A549 (cell line): ENCODE results near the gene TNS1. TPM values are rescaled to one million over a fixed set of nuclear protein-coding genes. Genes with fewer than 3 reads are reported as not detected.

Source experiments
- ATAC-seq, 2 experiments: fragments of 200-7000 bp in 1 of 2; fragments of >200 bp in 1 of 2; cut with Nextera tagmentation in 1 of 2; cut with Tn5 transposase in 1 of 2; 3 replicates each; pipeline versions ENCODE4 v1.8.0 to v1.9.1; 2018 to 2020; ENCODE audit warnings: mild to moderate bottlenecking in 1 of 2, moderate library complexity in 1 of 2
- CTCF ChIA-PET: fragments of 300-600 bp; sonication (Branson Sonifier 250); formaldehyde crosslinking; extraction: SDS; loops from one replicate; lab custom pipeline; 2021; ENCODE audit warnings: antibody characterized with exemption, inconsistent platforms; lab: Yijun Ruan, JAX
- POLR2A ChIA-PET: fragments of 350-600 bp; formaldehyde crosslinking; extraction: SDS; loops from one replicate; lab custom pipeline; 2021; ENCODE audit warnings: antibody characterized with exemption, inconsistent platforms; lab: Yijun Ruan, JAX
- DNase-seq, 2 experiments: peaks; one replicate each; pipeline versions ENCODE4 v3.0.0 to v3.0.0-alpha.2; 2011 to 2016; ENCODE audit warnings: low read depth in 1 of 2, low spot score in 1 of 2
- FAIRE-seq: peaks from 2 replicates; lab custom pipeline; 2011; peaks lifted over from hg19 to GRCh38; lab: Jason Lieb, UNC
- H3K27ac ChIP-seq, 2 experiments: fragments of >200 bp; sonication (Bioruptor Twin); formaldehyde crosslinking; 3 replicates each; pipeline ENCODE4 v1.5.1; 2016 to 2017
- H3K4me1 ChIP-seq: fragments of >200 bp; sonication (Bioruptor Twin); formaldehyde crosslinking; 3 replicates; pipeline ENCODE4 v1.6.1; 2016
- H3K4me2 ChIP-seq: fragments of >200 bp; sonication (Bioruptor Twin); formaldehyde crosslinking; 3 replicates; pipeline ENCODE4 v1.6.1; 2016
- H3K4me3 ChIP-seq: fragments of >200 bp; sonication (Bioruptor Twin); formaldehyde crosslinking; 3 replicates; pipeline ENCODE4 v1.5.1; 2016
- H3K9me3 ChIP-seq: fragments of >200 bp; sonication (Bioruptor Twin); formaldehyde crosslinking; 3 replicates; pipeline ENCODE4 v1.6.1; 2016
- BHLHE40 ChIP-seq: IDR thresholded peaks from 2 replicates; pipeline ENCODE4 v1.6.1; 2012; ENCODE audit warnings: low read depth, low read length, inconsistent platforms
- CEBPB ChIP-seq, 2 experiments: fragments of >200 bp in 1 of 2; sonication (Bioruptor Twin) in 1 of 2; formaldehyde crosslinking in 1 of 2; IDR thresholded peaks; 2 replicates each; pipeline ENCODE4 v1.6.1; 2012 to 2016
- CHD4 ChIP-seq: fragments of 200-600 bp; sonication (generic); IDR thresholded peaks from 2 replicates; pipeline ENCODE4 v1.6.1; 2016; ENCODE audit warnings: antibody characterized with exemption, mild to moderate bottlenecking, borderline replicate concordance
- EHF ChIP-seq: fragments of 250-450 bp; sonication (Bioruptor Pico); IDR thresholded peaks from 2 replicates; pipeline ENCODE4 v1.5.0; 2020; ENCODE audit warnings: mild to moderate bottlenecking
- EHMT2 ChIP-seq: fragments of 200-600 bp; sonication (generic); IDR thresholded peaks from 2 replicates; pipeline ENCODE4 v1.6.1; 2016; ENCODE audit warnings: antibody characterized with exemption, low read depth, mild to moderate bottlenecking, moderate library complexity
- EP300 ChIP-seq, 2 experiments: fragments of >200 bp; sonication (Bioruptor Twin); formaldehyde crosslinking; IDR thresholded peaks; 2 replicates in 1 of 2; 3 replicates in 1 of 2; pipeline ENCODE4 v1.6.1; 2016 to 2017
- FOSB ChIP-seq: fragments of 250-450 bp; sonication (Bioruptor Pico); IDR thresholded peaks from 2 replicates; pipeline ENCODE4 v1.5.0; 2020; ENCODE audit warnings: mild to moderate bottlenecking, moderate library complexity
- FOSL2 ChIP-seq, 2 experiments: fragments of 450-650 bp in 1 of 2; fragments of >200 bp in 1 of 2; sonication (Bioruptor Twin) in 1 of 2; formaldehyde crosslinking; IDR thresholded peaks; 2 replicates each; pipeline versions ENCODE4 v1.5.0 to v1.6.1; 2016 to 2020; ENCODE audit warnings: mild to moderate bottlenecking in 1 of 2, moderate library complexity in 1 of 2
- HEYL ChIP-seq: fragments of 250-450 bp; sonication (Bioruptor Pico); IDR thresholded peaks from 2 replicates; pipeline ENCODE4 v1.8.0; 2021; ENCODE audit warnings: mild to moderate bottlenecking, moderate library complexity
- HOXA7 ChIP-seq: fragments of 250-450 bp; sonication (Bioruptor Pico); IDR thresholded peaks from 2 replicates; pipeline ENCODE4 v1.5.0; 2020; ENCODE audit warnings: mild to moderate bottlenecking, moderate library complexity
- JUNB ChIP-seq: fragments of >200 bp; sonication (Bioruptor Twin); formaldehyde crosslinking; IDR thresholded peaks from 2 replicates; pipeline ENCODE4 v1.6.1; 2016
- KDM5A ChIP-seq: fragments of 200-600 bp; sonication (generic); IDR thresholded peaks from 2 replicates; pipeline ENCODE4 v1.6.1; 2016; ENCODE audit warnings: antibody characterized with exemption, mild to moderate bottlenecking
- MYC ChIP-seq: IDR thresholded peaks from 2 replicates; pipeline ENCODE4 v1.6.1; 2012; ENCODE audit warnings: mild to moderate bottlenecking, inconsistent platforms, low read length, improper control_type of control experiment, borderline replicate concordance
- NFE2L2 ChIP-seq: fragments of 150-350 bp; conservative IDR thresholded peaks from 2 replicates; pipeline ENCODE4 v1.6.1; 2014; ENCODE audit warnings: low read length
- NPAS2 ChIP-seq: fragments of 250-450 bp; sonication (Bioruptor Pico); IDR thresholded peaks from 2 replicates; pipeline ENCODE4 v1.8.0; 2022; ENCODE audit warnings: mild to moderate bottlenecking, moderate library complexity, borderline replicate concordance
- NR3C1 ChIP-seq: fragments of >200 bp; sonication (Bioruptor Twin); formaldehyde crosslinking; IDR thresholded peaks from 3 replicates; pipeline ENCODE4 v1.6.1; 2017
- POLR2AphosphoS2 ChIP-seq: conservative IDR thresholded peaks from 2 replicates; pipeline ENCODE4 v1.6.1; 2012; ENCODE audit warnings: low read length, improper control_type of control experiment, inconsistent platforms
- RFX5 ChIP-seq: fragments of 450-650 bp; IDR thresholded peaks from 2 replicates; pipeline ENCODE4 v1.7.1; 2014; ENCODE audit warnings: antibody characterized with exemption, mild to moderate bottlenecking, moderate library complexity
- SREBF2 ChIP-seq: fragments of 450-650 bp; IDR thresholded peaks from 2 replicates; pipeline ENCODE4 v1.6.1; 2014; ENCODE audit warnings: mild to moderate bottlenecking, moderate library complexity
- WGBS: methylation state at CpG from one replicate; pipeline ENCODE4 v1.1.6; 2017; ENCODE audit errors: missing lambda C conversion rate; 5-methylcytosine and 5-hydroxymethylcytosine counted together
- polyA plus RNA-seq, 4 experiments: library from polyadenylated mRNA; depleted of rRNA in 3 of 4; stranded (reverse); fragments of >200 nt; fragmentation: RNase III in 1 of 4; extraction: RNeasy Plus Mini Kit Qiagen cat#74134 plus additional on column Dnase treatment in 1 of 4; gene quantifications; 2 replicates in 3 of 4; 3 replicates in 1 of 4; pipeline ENCODE4 v1.2.3, GENCODE V29; 2011 to 2017
- TF ChIP-seq, protein P1 (sequence below): fragments of >200 bp; sonication (Bioruptor Twin); formaldehyde crosslinking; IDR thresholded peaks from 2 replicates; pipeline ENCODE4 v1.6.1; 2016
- TF ChIP-seq, protein P2 (sequence below): IDR thresholded peaks from 2 replicates; pipeline ENCODE4 v1.6.1; 2012
- TF ChIP-seq, protein P3 (sequence below): IDR thresholded peaks from 2 replicates; pipeline ENCODE4 v1.6.1; 2012
- TF ChIP-seq, protein P4 (sequence below): fragments of >200 bp; sonication (Bioruptor Twin); formaldehyde crosslinking; IDR thresholded peaks from 3 replicates; pipeline ENCODE4 v1.6.1; 2016

The TNS1 gene
- polyA plus RNA-seq, 2 of the 4 experiments (the other 2 are of a cell fraction) = 4.9 to 10.6 TPM

DNA sequence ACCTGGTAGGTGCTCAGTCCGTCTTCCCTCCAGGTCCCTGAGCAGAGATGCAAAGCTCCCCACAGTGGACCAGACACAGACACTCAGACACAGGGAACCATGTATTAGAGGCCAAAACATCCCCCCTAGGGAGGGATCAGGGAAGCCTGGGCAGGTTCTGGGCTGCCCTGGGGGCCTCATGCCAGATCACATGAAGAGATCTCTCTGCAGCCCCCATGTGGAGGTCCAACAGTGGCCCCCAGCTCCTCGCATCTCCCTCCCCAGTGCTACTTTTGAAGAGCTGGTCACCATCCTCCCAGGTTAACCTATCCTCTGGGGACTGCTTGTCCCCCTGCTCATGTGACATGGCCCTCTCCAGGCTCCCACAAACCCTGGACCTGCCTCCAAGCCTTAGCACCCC, 10.5 kb upstream of the TNS1 start:
- no peaks in the 10 kb centered on the region for H3K9me3 ChIP-seq
- H3K4me3 ChIP-seq = no peak overlapping the region
- ChIA-PET POLR2A (no interaction called here), CTCF (interaction anchor here (1.2 to 3.2 kb wide), 7 partner anchors 19 to 228 kb away, joined by 3 to 18 read pairs (median 5); no protein-coding TSS in a partner anchor)
- 68% methylated on average over 2 of the region's 2 CpGs for WGBS
- H3K4me2 ChIP-seq = no peak overlapping the region
- ATAC-seq (no peak), DNase-seq (no peak), FAIRE-seq (no peak)
- TF ChIP-seq CEBPB (IDR thresholded peaks at IDR 0.05) (no peak), MYC (no peak), CHD4 (no peak), JUNB (no peak), EP300 (IDR thresholded peaks at IDR 0.05) (no peak), EHF (CRISPR knock-in tag) (no peak), HEYL (CRISPR knock-in tag) (no peak), BHLHE40 (no peak), EHMT2 (no peak), KDM5A (no peak), NR3C1 (no peak)
- TF ChIP-seq, protein P1, sequence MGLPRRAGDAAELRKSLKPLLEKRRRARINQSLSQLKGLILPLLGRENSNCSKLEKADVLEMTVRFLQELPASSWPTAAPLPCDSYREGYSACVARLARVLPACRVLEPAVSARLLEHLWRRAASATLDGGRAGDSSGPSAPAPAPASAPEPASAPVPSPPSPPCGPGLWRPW = no peak
- H3K27ac ChIP-seq = no peak overlapping the region
- peaks cover 12% of the 10 kb centered on the region; the same call in 1 of the 3 replicates for H3K4me1 ChIP-seq

DNA sequence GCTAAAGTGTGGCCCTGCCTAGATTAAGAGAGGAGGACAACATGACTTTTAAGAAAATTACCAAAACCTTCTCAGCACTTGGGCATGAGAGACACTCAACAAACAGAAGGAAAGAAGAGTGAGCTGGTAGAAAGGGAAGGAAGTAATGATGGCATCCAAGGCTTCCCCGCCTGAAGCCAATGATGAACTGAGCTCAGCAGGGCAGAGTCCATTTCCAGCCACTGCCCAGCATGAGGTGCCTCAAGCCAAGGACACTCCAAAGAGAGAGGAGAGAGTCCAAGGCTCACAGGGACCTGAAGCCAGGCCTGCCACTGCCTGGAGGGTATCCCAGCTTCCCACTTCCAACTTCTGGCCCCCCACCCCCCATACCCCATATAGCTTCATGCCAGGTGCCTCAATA, 9.5 kb upstream of the TNS1 start:
- H3K4me1 ChIP-seq = peaks cover 14% of the 10 kb centered on the region
- H3K4me3 ChIP-seq = no peak overlapping the region
- no peak overlapping the region for H3K27ac ChIP-seq
- no peaks in the 10 kb centered on the region for H3K9me3 ChIP-seq
- 71% methylated on average over 1 of the region's 1 CpG for WGBS
- no peak for TF ChIP-seq POLR2AphosphoS2
- no peak for TF ChIP-seq SREBF2
- TF ChIP-seq, protein P1 = no peak
- TF ChIP-seq, protein P2, sequence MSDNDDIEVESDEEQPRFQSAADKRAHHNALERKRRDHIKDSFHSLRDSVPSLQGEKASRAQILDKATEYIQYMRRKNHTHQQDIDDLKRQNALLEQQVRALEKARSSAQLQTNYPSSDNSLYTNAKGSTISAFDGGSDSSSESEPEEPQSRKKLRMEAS = no peak
- TF ChIP-seq RFX5 = no peak
- TF ChIP-seq, protein P3, sequence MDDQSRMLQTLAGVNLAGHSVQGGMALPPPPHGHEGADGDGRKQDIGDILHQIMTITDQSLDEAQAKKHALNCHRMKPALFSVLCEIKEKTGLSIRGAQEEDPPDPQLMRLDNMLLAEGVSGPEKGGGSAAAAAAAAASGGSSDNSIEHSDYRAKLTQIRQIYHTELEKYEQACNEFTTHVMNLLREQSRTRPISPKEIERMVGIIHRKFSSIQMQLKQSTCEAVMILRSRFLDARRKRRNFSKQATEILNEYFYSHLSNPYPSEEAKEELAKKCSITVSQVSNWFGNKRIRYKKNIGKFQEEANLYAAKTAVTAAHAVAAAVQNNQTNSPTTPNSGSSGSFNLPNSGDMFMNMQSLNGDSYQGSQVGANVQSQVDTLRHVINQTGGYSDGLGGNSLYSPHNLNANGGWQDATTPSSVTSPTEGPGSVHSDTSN = no peak
- TF ChIP-seq FOSB (CRISPR knock-in tag) = no peak
- no peak for TF ChIP-seq FOSL2 (IDR thresholded peaks at IDR 0.05)
- TF ChIP-seq FOSL2 (CRISPR knock-in tag; IDR thresholded peaks at IDR 0.05) = no peak
- no peak for TF ChIP-seq NFE2L2
- no peak for TF ChIP-seq HOXA7 (CRISPR knock-in tag)
- no peak for TF ChIP-seq NPAS2 (CRISPR knock-in tag)
- TF ChIP-seq, protein P4, sequence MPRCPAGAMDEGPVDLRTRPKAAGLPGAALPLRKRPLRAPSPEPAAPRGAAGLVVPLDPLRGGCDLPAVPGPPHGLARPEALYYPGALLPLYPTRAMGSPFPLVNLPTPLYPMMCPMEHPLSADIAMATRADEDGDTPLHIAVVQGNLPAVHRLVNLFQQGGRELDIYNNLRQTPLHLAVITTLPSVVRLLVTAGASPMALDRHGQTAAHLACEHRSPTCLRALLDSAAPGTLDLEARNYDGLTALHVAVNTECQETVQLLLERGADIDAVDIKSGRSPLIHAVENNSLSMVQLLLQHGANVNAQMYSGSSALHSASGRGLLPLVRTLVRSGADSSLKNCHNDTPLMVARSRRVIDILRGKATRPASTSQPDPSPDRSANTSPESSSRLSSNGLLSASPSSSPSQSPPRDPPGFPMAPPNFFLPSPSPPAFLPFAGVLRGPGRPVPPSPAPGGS = no peak
- no peak for TF ChIP-seq CHD4
- TF ChIP-seq HEYL (CRISPR knock-in tag) = no peak
- TF ChIP-seq, all 56 proteins: peak for 0
- FAIRE-seq (no peak), ATAC-seq (no peak), DNase-seq (no peak)
- CTCF ChIA-PET = interaction anchor here (0.6 to 3.2 kb wide), 10 partner anchors 12 to 227 kb away, joined by 3 to 18 read pairs (median 4); no protein-coding TSS in a partner anchor
- no peak overlapping the region for H3K4me2 ChIP-seq
- POLR2A ChIA-PET = no interaction called here
